ENCODE measurements around the gene TTC21B. TPM values are rescaled to one million over a fixed set of nuclear protein-coding genes. Genes with fewer than 3 reads are reported as not detected.

TTC21B gene
- total and polyA plus RNA-seq, 2 of the 8 experiments (the other 6 are each of a cell fraction or from before 2014, with no cell fraction given), result 6.9 to 20.8 TPM

Other genes starting within 250 kb of the TTC21B start
- 22.6 and 23.6 TPM in 2 replicates for gene GALNT3, start 159.5 kb downstream of the TTC21B start, total RNA-seq (2021; fragmentation: NEBNext Ultra II Directional; extraction: Animal tissue kit (Norgen Biotek cat#: 25700))
- 1.8 and 3.4 TPM in 2 replicates for gene GALNT3, start 159.5 kb downstream of the TTC21B start, polyA plus RNA-seq (2011; rRNA removed)
- 1.3 and 1.9 TPM in 2 replicates for gene SCN1A, start 174.2 kb upstream of the TTC21B start, total RNA-seq (2021; fragmentation: NEBNext Ultra II Directional; extraction: Animal tissue kit (Norgen Biotek cat#: 25700))
- gene SCN1A, start 174.2 kb upstream of the TTC21B start, polyA plus RNA-seq (2011; rRNA removed), result 0.16 and 0.18 TPM in 2 replicates